Pancreas (tissue), 10 donors: ENCODE data around the gene PARM1. TPM values are rescaled to one million over a fixed set of nuclear protein-coding genes. Genes with fewer than 3 reads are reported as not detected.

ENCODE experiments used
- ATAC-seq, 4 donors: fragments of 200-7000 bp; cut with Tn5 transposase; one replicate each; pipeline versions ENCODE4 v1.8.0 to v1.9.1; 2020; ENCODE audit warnings: mild to moderate bottlenecking in 4 of 4, moderate library complexity in 4 of 4
- DNase-seq, 6 donors: peaks; one replicate each; pipeline ENCODE4 v3.0.0-alpha.2; 2020
- FAIRE-seq: peaks from 2 replicates; lab custom pipeline; 2012; peaks lifted over from hg19 to GRCh38; lab: Jason Lieb, UNC
- H3K27ac ChIP-seq, 4 donors: fragments of 200-600 bp; sonication (generic); 1 replicate in 3 of 4; 2 replicates in 1 of 4; pipeline versions ENCODE4 v1.5.0 to v1.8.0; 2020
- H3K27me3 ChIP-seq, 4 donors: fragments of 200-600 bp; one replicate each; pipeline ENCODE4 v1.8.0; 2021
- H3K36me3 ChIP-seq, 3 donors: fragments of 200-600 bp; sonication (generic) in 1 of 3; one replicate each; pipeline versions ENCODE4 v1.5.0 to v1.8.0; 2020 to 2021
- H3K4me1 ChIP-seq, 3 donors: fragments of 200-600 bp; one replicate each; pipeline ENCODE4 v1.8.0; 2021
- H3K4me3 ChIP-seq, 4 donors: fragments of 200-600 bp; sonication (generic) in 2 of 4; one replicate each; pipeline versions ENCODE4 v1.5.0 to v1.8.0; 2020 to 2021
- H3K9me3 ChIP-seq, 4 donors: fragments of 200-600 bp; one replicate each; pipeline ENCODE4 v1.8.0; 2021
- WGBS, 2 donors: extraction: QIAGEN DNeasy Blood & Tissue Kit; methylation state at CpG; one replicate each; pipeline ENCODE4 v1.1.7; 2013; 5-methylcytosine and 5-hydroxymethylcytosine counted together
- intact Hi-C, 3 donors: fragments of 100-400 bp; cut with DNase I; formaldehyde crosslinking; loops; one replicate each; pipeline versions ENCODE4 v1.11.1 to v1.14.2; 2022
- polyA plus RNA-seq, 2 donors: library from polyadenylated mRNA; stranded (reverse); fragments of 200-250 nt; gene quantifications; one replicate each; pipeline ENCODE4 v1.2.3, GENCODE V29; 2013
- total RNA-seq, 6 donors: library from RNA; stranded (reverse); fragmentation: NEBNext Ultra II Directional in 4 of 6; extraction: Animal tissue kit (Norgen Biotek cat#: 25700) in 4 of 6; gene quantifications; one replicate each; pipeline versions ENCODE4 v1.2.1 to v1.2.4, GENCODE V29; 2021 to 2023
- TF ChIP-seq, protein P1 (sequence below), 4 donors: fragments of 200-600 bp; sonication (generic) in 3 of 4; IDR thresholded peaks; one replicate each; pipeline versions ENCODE4 v1.5.0 to v1.8.0; 2021; ENCODE audit warnings: antibody characterized with exemption in 4 of 4
- donor health status: healthy with polysubstance abuse.
- donor health status: DM: no; HTN: no; CAD: no; lungs with moderate emphysema.
- donor health status: DM: no; HTN: no; CAD: no.
- donor health status: control.
- donor health status: control.
- donor health status: Bipolar disorder and iron deficiency.
- donor health status: DM: yes; HTN: yes; CAD: no.
- donor health status: DM: no; HTN: no; CAD: no.
- donor health status: DM: no; HTN: no; CAD: no.
- donor health status: DM: yes; HTN: yes; CAD: no.

PARM1 gene
- total and polyA plus RNA-seq, 8 donors: 8.3 to 29.7 (median 24.5) TPM

GRCh38 chr4:75058486-75058885, 125.6 kb downstream of the PARM1 start:
- Histone ChIP-seq H3K4me1 (no peaks in the 10 kb centered on the region), H3K27ac (no peak overlapping the region), H3K36me3 (no peaks in the 10 kb centered on the region), H3K27me3 (no peaks in the 10 kb centered on the region), H3K9me3 (no peaks in the 10 kb centered on the region), H3K4me3 (no peak overlapping the region)
- FAIRE-seq (no peak), ATAC-seq (no peak), DNase-seq (peak in 1 of 6 donors; percentile 48)
- WGBS, 2 donors: 89% methylated on average over 10 of the region's 10 CpGs
- intact Hi-C loops: no loop called here
- TF ChIP-seq, protein P1, sequence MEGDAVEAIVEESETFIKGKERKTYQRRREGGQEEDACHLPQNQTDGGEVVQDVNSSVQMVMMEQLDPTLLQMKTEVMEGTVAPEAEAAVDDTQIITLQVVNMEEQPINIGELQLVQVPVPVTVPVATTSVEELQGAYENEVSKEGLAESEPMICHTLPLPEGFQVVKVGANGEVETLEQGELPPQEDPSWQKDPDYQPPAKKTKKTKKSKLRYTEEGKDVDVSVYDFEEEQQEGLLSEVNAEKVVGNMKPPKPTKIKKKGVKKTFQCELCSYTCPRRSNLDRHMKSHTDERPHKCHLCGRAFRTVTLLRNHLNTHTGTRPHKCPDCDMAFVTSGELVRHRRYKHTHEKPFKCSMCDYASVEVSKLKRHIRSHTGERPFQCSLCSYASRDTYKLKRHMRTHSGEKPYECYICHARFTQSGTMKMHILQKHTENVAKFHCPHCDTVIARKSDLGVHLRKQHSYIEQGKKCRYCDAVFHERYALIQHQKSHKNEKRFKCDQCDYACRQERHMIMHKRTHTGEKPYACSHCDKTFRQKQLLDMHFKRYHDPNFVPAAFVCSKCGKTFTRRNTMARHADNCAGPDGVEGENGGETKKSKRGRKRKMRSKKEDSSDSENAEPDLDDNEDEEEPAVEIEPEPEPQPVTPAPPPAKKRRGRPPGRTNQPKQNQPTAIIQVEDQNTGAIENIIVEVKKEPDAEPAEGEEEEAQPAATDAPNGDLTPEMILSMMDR (IDR thresholded peaks at IDR 0.05): no peak

GRCh38 chr4:75063433-75063832, 130.5 kb downstream of the PARM1 start:
- 90 to 97% methylated on average over 3 of the region's 3 CpGs for WGBS, 2 donors
- no peaks in the 10 kb centered on the region for H3K27me3 ChIP-seq
- FAIRE-seq (no peak), ATAC-seq (no peak), DNase-seq (no peak)
- intact Hi-C loops: no loop called here
- H3K9me3 ChIP-seq: no peaks in the 10 kb centered on the region
- H3K27ac ChIP-seq: no peak overlapping the region
- TF ChIP-seq, protein P1 (IDR thresholded peaks at IDR 0.05): no peak
- H3K4me1 ChIP-seq: no peaks in the 10 kb centered on the region
- no peaks in the 10 kb centered on the region for H3K36me3 ChIP-seq
- no peak overlapping the region for H3K4me3 ChIP-seq

DNA sequence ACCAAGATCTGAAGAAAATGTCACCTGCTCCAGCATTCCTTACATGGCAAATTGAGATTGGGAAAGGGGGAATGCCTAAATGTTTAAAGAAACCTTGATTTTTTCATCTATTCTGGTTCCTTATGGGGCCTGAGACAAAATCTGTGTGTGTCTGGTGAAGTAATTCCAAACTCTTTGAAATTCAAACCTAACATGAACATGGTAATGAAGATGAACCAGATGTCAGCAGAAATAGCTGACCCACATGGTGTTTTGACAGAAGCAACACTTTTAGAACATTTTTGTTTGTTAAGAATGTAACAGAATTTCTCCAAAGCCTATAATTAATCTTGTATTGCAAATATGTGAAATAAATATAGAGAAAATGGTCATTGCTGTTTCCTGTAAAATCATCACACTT, 133.0 kb downstream of the PARM1 start:
- FAIRE-seq (no peak), ATAC-seq (no peak), DNase-seq (no peak)
- no peaks in the 10 kb centered on the region for H3K4me1 ChIP-seq
- H3K4me3 ChIP-seq: no peak overlapping the region
- H3K27me3 ChIP-seq: no peaks in the 10 kb centered on the region
- H3K27ac ChIP-seq: no peak overlapping the region
- no peaks in the 10 kb centered on the region for H3K9me3 ChIP-seq
- TF ChIP-seq, protein P1 (IDR thresholded peaks at IDR 0.05): no peak
- intact Hi-C loops: no loop called here
- no peaks in the 10 kb centered on the region for H3K36me3 ChIP-seq

- ATAC-seq (no peak), FAIRE-seq (no peak), DNase-seq (no peak)
- Histone ChIP-seq H3K4me1 (no peaks in the 10 kb centered on the region), H3K36me3 (no peaks in the 10 kb centered on the region), H3K9me3 (no peaks in the 10 kb centered on the region), H3K4me3 (no peak overlapping the region), H3K27ac (no peak overlapping the region), H3K27me3 (no peaks in the 10 kb centered on the region)
- 67 to 72% methylated on average over 7 of the region's 7 CpGs for WGBS, 2 donors
- TF ChIP-seq, protein P1 (IDR thresholded peaks at IDR 0.05): no peak
- intact Hi-C loops: no loop called here
These were observed 136.7 kb downstream of the PARM1 start for GRCh38 chr4:75069493-75070074.

GRCh38 chr4:75071317-75071716, 138.4 kb downstream of the PARM1 start:
- H3K4me1 ChIP-seq: no peaks in the 10 kb centered on the region
- no peaks in the 10 kb centered on the region for H3K27me3 ChIP-seq
- TF ChIP-seq, protein P1 (IDR thresholded peaks at IDR 0.05): no peak
- H3K4me3 ChIP-seq: no peak overlapping the region
- FAIRE-seq (no peak), DNase-seq (no peak), ATAC-seq (no peak)
- intact Hi-C loops: no loop called here
- no peaks in the 10 kb centered on the region for H3K36me3 ChIP-seq
- 51 to 68% methylated on average over 4 of the region's 4 CpGs for WGBS, 2 donors
- no peak overlapping the region for H3K27ac ChIP-seq
- H3K9me3 ChIP-seq: no peaks in the 10 kb centered on the region
